Fibroblast of pulmonary artery (primary cell): ENCODE data around the gene MXD4.
"Not testable (repeated sequence)": the region's sequence is repeated elsewhere in the genome, so short reads cannot be mapped to it uniquely, and the experiment has no call there.

Source experiments
- DNase-seq: peaks from one replicate; pipeline ENCODE4 v3.0.0-alpha.2; 2010; ENCODE audit warnings: low read depth
- H3K4me3 ChIP-seq: replicated peaks from 2 replicates; pipeline ENCODE4 v1.5.1; 2011; ENCODE audit warnings: low read depth, mild to moderate bottlenecking, control low read depth, low read length, moderate library complexity
- CTCF ChIP-seq: IDR thresholded peaks from 2 replicates; pipeline ENCODE4 v1.5.1; 2011; ENCODE audit warnings: mild to moderate bottlenecking, control low read depth, low read length, inconsistent platforms; ENCODE audit errors: missing control alignments

The MXD4 gene

DNA sequence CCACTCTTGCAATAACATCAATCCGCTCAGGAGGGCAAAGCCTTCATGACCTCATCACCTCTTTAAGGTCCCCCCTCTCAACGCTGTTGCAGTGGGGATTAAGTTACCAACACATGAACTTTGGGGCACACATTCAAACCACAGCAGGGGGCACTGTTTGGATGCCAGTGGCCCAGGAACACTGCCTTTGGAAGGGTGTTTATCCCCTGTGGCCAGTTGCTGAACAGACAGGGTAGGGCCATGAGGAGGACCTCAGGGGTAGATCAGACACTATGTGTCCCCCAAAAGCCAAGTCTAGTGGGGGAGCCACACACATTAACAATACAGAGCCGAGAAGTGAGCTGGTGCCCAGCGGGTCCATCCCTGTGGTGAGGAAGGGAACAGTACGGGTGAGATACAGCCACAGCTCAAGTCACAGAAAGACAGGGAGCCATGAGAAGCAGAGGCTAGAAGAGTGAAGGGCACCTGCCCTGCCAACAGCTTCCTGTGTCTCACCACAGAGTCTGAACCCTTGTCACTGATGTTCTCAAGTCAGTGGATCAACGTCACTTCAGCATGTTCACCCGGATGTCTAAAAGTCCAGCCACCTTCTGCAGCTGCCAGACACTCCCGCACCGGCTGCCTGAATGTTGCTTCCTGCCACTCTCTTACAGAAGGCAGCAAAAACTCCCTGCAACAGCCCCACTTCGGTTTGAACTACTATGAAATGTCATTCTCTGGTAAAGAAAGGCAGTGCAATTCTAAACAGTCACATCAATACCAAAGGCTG, 19.9 kb upstream of the MXD4 start:
- DNase-seq = peak; percentile 10
- TF ChIP-seq CTCF = peak; percentile 24
- H3K4me3 ChIP-seq = no peak overlapping the region

DNA sequence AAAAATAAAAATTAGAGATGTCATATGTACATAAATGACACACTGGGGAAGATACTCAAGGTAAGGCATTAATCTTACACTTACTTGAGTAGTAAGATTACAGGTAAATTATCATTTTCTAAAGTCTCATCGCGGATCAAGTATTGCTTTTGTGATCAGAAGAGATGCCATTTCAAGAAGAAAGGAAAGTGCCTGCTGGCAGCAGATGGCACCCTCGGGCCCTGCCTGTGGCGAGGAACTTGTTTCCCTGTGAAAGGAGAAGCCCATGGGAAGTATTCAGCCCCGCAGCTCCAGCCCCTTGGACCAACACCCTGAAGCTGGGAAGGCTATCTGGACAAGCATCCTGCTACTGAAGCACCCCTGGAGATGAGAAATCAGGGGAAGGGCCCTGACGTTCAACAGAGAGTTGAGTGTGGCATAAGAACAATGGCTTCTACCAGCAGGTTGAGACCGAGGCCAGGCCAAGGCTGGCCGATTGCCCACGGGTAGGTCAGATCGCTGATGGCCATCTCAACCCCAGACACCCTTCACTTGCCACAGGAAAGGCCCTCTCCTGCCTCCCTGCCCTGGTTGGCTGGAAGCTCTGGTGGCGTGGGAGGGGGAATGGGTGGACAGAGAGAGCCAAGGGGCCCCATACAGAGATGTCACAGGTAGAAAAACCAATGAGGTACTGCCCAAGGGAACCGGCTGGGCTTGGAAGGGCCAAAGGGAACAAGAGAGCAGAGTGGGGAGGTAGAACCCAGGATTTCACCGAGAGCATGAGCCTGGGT, 18.8 kb upstream of the MXD4 start:
- no peak overlapping the region for H3K4me3 ChIP-seq
- DNase-seq = no peak
- no peak for TF ChIP-seq CTCF

DNA sequence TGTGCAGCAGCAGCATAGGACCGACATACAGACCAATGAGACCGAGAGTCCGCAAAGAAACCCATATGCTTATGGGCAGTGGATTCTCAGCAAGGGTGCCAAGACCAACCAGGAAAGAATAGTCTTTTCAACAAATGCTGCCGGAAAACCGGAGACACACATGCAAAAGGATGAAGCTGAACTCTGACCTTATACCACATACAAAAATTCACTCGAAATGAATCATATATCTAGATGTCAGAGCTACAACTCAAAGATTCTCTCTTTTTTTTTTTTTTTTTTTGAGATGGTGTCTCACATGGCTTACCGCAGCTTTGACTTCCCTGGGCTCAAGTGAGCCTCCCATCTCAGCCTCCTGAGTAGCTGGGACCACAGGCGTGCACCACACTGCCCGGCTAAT, 16.0 kb upstream of the MXD4 start:
- no peak for DNase-seq
- no peak for TF ChIP-seq CTCF
- no peak overlapping the region for H3K4me3 ChIP-seq

- no peak for TF ChIP-seq CTCF
- no peak for DNase-seq
- no peak overlapping the region for H3K4me3 ChIP-seq
Observed at GRCh38 chr4:2276581-2277325, 14.8 kb upstream of the MXD4 start.

GRCh38 chr4:2275546-2276251, 13.8 kb upstream of the MXD4 start:
- no peak for TF ChIP-seq CTCF
- no peak overlapping the region for H3K4me3 ChIP-seq
- no peak for DNase-seq

DNA sequence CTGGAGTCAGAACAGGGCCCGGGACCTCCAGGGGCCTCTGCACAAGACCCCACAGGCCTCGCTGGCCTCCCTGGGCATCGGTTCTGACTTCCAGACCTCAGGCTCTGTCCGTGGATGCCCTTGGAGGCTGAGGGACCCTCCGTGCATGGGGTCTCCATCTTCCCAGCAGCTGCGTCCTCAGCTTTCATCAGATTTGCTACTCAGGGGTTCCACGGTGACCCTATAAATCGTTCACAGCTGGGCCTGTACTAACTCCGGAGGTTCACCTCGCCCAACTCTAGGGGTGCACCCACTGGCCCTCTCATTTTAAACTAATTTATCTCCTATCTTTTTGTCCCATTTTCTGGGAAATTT, 13.1 kb upstream of the MXD4 start:
- H3K4me3 ChIP-seq, DNase-seq: not testable (repeated sequence)
